Smooth muscle cell (in vitro differentiated cells): ENCODE data around the gene ARSJ. TPM values are rescaled to one million over a fixed set of nuclear protein-coding genes. Genes with fewer than 3 reads are reported as not detected.

Experiments used
- DNase-seq: peaks from one replicate; lab custom pipeline; 2025; ENCODE audit not compliant: unreplicated experiment; lab: John Stamatoyannopoulos, UW
- H2AFZ ChIP-seq: fragments of 200-600 bp; sonication (generic); 2 replicates; pipeline ENCODE4 v1.6.0; 2016; ENCODE audit warnings: antibody characterized with exemption, low read depth, mild to moderate bottlenecking
- H3F3A ChIP-seq: fragments of 200-600 bp; sonication (generic); 2 replicates; pipeline ENCODE4 v1.6.0; 2017; ENCODE audit warnings: antibody characterized with exemption, low read depth
- H3K27ac ChIP-seq: fragments of 200-600 bp; sonication (generic); 2 replicates; pipeline ENCODE4 v1.5.1; 2016; ENCODE audit warnings: low read depth, mild to moderate bottlenecking
- H3K27me3 ChIP-seq: fragments of 200-600 bp; sonication (generic); 2 replicates; pipeline ENCODE4 v1.6.1; 2016; ENCODE audit warnings: low read depth, mild to moderate bottlenecking
- H3K36me3 ChIP-seq: fragments of 200-600 bp; sonication (generic); 2 replicates; pipeline ENCODE4 v1.5.1; 2016; ENCODE audit warnings: low read depth
- H3K4me1 ChIP-seq: fragments of 200-600 bp; sonication (generic); 2 replicates; pipeline ENCODE4 v1.5.1; 2016; ENCODE audit warnings: low read depth
- H3K4me2 ChIP-seq: fragments of 200-600 bp; sonication (generic); 2 replicates; pipeline ENCODE4 v1.6.0; 2016; ENCODE audit warnings: mild to moderate bottlenecking
- H3K4me3 ChIP-seq: fragments of 200-600 bp; sonication (generic); 2 replicates; pipeline ENCODE4 v1.5.1; 2016; ENCODE audit warnings: mild to moderate bottlenecking
- H3K79me2 ChIP-seq: fragments of 200-600 bp; sonication (generic); 2 replicates; pipeline ENCODE4 v1.6.0; 2016; ENCODE audit warnings: low read depth, mild to moderate bottlenecking
- H3K9ac ChIP-seq: fragments of 200-600 bp; sonication (generic); 2 replicates; pipeline ENCODE4 v1.6.0; 2016; ENCODE audit warnings: low read depth
- H3K9me3 ChIP-seq: fragments of 200-600 bp; sonication (generic); replicated peaks from 2 replicates; pipeline ENCODE4 v1.5.1; 2016; ENCODE audit warnings: low read depth
- H4K20me1 ChIP-seq: fragments of 200-600 bp; sonication (generic); 2 replicates; pipeline ENCODE4 v1.6.0; 2016; ENCODE audit warnings: low read depth
- WGBS: methylation state at CpG from one replicate; pipeline ENCODE4 v1.1.7; 2016; ENCODE audit warnings: low lambda C conversion rate; 5-methylcytosine and 5-hydroxymethylcytosine counted together
- polyA plus RNA-seq: library from polyadenylated mRNA; unstranded; fragments of >200 nt; fragmentation: Nextera tagmentation; extraction: Ambion mirVana; gene quantifications from 2 replicates; pipeline ENCODE4 v1.2.1, GENCODE V29; 2016
- total RNA-seq: library from RNA; depleted of rRNA; stranded (reverse); fragments of >200 nt; gene quantifications from 2 replicates; pipeline ENCODE4 v1.2.3, GENCODE V29; 2014
- TF ChIP-seq, protein P1 (sequence below): fragments of 200-600 bp; sonication (generic); IDR thresholded peaks from 2 replicates; pipeline ENCODE4 v1.5.1; 2017; ENCODE audit warnings: borderline replicate concordance, mild to moderate bottlenecking, antibody characterized with exemption; ENCODE audit not compliant: insufficient read depth, poor library complexity, severe bottlenecking

ARSJ gene
- total and polyA plus RNA-seq, 2 experiments from 2014 or later: 7.9 to 8.8 TPM

DNA sequence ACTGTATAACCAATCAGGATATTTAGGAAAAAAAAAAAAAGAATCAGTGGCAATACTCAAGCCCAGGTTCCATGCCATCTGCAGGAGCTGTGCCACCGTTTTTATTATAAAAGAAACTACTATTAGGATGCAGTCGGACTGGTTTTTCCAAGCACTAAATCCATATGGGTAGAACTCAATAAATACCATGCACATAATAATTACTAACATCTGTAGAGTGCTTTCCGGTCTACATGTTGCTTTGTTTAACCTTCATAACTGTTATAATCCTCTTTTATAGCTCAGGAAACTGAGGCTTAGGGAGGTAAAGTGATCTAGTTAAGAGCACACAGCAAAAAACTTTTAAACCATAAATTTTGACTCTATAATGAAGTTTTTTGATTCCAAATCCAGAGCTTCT lies 24.0 kb downstream of the ARSJ start:
- TF ChIP-seq, protein P1, sequence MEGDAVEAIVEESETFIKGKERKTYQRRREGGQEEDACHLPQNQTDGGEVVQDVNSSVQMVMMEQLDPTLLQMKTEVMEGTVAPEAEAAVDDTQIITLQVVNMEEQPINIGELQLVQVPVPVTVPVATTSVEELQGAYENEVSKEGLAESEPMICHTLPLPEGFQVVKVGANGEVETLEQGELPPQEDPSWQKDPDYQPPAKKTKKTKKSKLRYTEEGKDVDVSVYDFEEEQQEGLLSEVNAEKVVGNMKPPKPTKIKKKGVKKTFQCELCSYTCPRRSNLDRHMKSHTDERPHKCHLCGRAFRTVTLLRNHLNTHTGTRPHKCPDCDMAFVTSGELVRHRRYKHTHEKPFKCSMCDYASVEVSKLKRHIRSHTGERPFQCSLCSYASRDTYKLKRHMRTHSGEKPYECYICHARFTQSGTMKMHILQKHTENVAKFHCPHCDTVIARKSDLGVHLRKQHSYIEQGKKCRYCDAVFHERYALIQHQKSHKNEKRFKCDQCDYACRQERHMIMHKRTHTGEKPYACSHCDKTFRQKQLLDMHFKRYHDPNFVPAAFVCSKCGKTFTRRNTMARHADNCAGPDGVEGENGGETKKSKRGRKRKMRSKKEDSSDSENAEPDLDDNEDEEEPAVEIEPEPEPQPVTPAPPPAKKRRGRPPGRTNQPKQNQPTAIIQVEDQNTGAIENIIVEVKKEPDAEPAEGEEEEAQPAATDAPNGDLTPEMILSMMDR: no peak
- H2AFZ ChIP-seq: no peak overlapping the region
- H3K36me3 ChIP-seq: no peaks in the 10 kb centered on the region
- no peaks in the 10 kb centered on the region for H3K27me3 ChIP-seq
- no peaks in the 10 kb centered on the region for H3K79me2 ChIP-seq
- H3K9ac ChIP-seq: no peak overlapping the region
- no peak for DNase-seq
- no peaks in the 10 kb centered on the region for H4K20me1 ChIP-seq
- peak overlapping the region; percentile 39 for H3K27ac ChIP-seq
- peak overlapping the region; percentile 62 for H3K4me2 ChIP-seq
- no peaks in the 10 kb centered on the region for H3K9me3 ChIP-seq
- WGBS: 50% methylated on average over 3 of the region's 3 CpGs
- H3F3A ChIP-seq: peaks cover 5% of the 10 kb centered on the region
- peaks cover 8% of the 10 kb centered on the region for H3K4me1 ChIP-seq
- no peak overlapping the region for H3K4me3 ChIP-seq

DNA sequence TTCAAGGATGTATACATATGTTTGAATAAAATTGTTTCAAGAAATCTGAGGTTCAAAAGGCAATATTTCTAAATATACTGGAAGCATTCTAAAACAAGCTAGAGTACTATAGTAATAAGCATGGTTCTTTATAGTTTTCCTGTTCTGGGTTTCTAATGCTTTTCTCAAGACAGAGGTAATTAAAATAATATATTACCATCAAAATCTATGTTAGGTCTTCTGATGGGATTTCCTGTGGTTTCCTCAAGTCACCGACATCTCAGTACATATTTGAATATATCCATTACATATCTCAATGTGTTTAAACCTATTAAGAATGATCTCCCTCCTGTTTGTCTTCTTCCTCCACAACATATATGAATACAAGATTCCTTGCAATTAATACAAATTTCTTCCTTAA lies 25.6 kb downstream of the ARSJ start:
- H3K27me3 ChIP-seq: no peaks in the 10 kb centered on the region
- no peak overlapping the region for H3K4me3 ChIP-seq
- TF ChIP-seq, protein P1: no peak
- no peaks in the 10 kb centered on the region for H4K20me1 ChIP-seq
- H2AFZ ChIP-seq: no peak overlapping the region
- H3K9ac ChIP-seq: no peak overlapping the region
- DNase-seq: no peak
- no peaks in the 10 kb centered on the region for H3K9me3 ChIP-seq
- H3F3A ChIP-seq: peaks cover 5% of the 10 kb centered on the region
- no peak overlapping the region for H3K27ac ChIP-seq
- peaks cover 8% of the 10 kb centered on the region for H3K4me1 ChIP-seq
- no peaks in the 10 kb centered on the region for H3K79me2 ChIP-seq
- no peak overlapping the region for H3K4me2 ChIP-seq
- WGBS: 68% methylated on average over 1 of the region's 1 CpG
- no peaks in the 10 kb centered on the region for H3K36me3 ChIP-seq

DNA sequence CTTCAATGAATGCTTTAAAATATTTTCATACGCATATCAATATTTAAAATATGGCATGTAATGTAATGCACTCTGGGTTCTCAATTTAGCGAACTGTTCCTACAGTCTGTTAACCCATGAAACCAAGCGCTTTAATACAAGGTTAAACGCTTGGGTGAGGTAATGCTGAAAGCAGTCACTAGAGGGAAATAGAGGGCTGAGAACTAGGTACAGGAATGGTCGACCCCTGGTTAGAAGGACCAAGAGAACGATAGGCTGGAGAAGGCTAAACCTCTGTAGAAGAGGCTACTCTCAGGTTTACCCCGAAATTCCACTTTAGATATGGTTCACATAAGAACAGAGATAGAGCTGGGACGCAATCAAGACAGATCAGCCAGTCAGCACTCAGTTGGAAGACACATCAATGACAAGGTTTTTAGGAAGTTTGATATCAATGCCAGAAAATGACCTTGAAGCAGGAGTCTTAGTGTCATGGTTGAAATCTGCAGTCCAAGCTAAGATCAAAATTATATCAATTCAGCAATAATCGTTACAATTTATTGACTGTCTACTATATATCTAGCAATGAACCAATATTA lies 26.9 kb downstream of the ARSJ start:
- Histone ChIP-seq H3K4me1 (no peaks in the 10 kb centered on the region), H3K9ac (no peak overlapping the region), H3K4me2 (peak overlapping the region; percentile 58), H3K79me2 (no peaks in the 10 kb centered on the region), H2AFZ (no peak overlapping the region), H3K36me3 (no peaks in the 10 kb centered on the region), H3K27me3 (no peaks in the 10 kb centered on the region), H3K4me3 (no peak overlapping the region), H3F3A (no peaks in the 10 kb centered on the region), H4K20me1 (no peaks in the 10 kb centered on the region), H3K27ac (no peak overlapping the region), H3K9me3 (no peaks in the 10 kb centered on the region)
- no peak for DNase-seq
- TF ChIP-seq, protein P1: peak; percentile 71
- 33% methylated on average over 9 of the region's 9 CpGs for WGBS

DNA sequence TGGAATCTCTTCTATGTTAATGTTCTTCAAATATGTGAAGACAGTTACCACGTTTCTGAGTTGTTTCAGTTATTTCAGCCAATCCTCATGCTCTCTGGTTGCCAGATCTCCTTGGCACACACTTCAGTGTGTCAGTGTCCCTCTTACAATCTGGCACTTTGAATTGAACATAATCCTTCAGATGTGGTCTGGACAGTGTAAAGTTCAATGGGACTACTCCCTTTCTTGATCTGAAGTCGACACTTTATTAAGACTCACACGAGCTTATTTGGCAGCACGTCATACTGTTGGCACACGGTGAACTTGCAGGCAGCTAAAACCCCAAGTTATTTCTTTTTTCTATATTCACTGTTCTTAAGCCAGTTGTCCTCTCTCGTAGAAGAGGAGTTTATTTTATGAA lies 28.2 kb downstream of the ARSJ start:
- Histone ChIP-seq H3K79me2 (no peaks in the 10 kb centered on the region), H3K4me3 (no peak overlapping the region), H3K27ac (no peak overlapping the region), H3K9ac (no peak overlapping the region), H3F3A (no peaks in the 10 kb centered on the region), H3K4me1 (no peaks in the 10 kb centered on the region), H3K9me3 (no peaks in the 10 kb centered on the region), H2AFZ (no peak overlapping the region), H3K27me3 (no peaks in the 10 kb centered on the region), H4K20me1 (no peaks in the 10 kb centered on the region), H3K36me3 (no peaks in the 10 kb centered on the region), H3K4me2 (peak overlapping the region; percentile 1)
- WGBS: 27% methylated on average over 6 of the region's 6 CpGs
- DNase-seq: no peak
- TF ChIP-seq, protein P1: no peak
